Right atrium auricular region (tissue), 2 donors: ENCODE measurements around the gene ASIC2. TPM values are rescaled to one million over a fixed set of nuclear protein-coding genes. Genes with fewer than 3 reads are reported as not detected.

Source experiments
- DNase-seq: peaks from one replicate; pipeline ENCODE4 v3.0.0-alpha.2; 2019; ENCODE audit warnings: low spot score
- H3K27ac ChIP-seq, 2 donors: fragments of 200-600 bp; sonication (generic); 1 replicate in 1 of 2; 2 replicates in 1 of 2; pipeline ENCODE4 v1.5.1; 2016 to 2019
- H3K27me3 ChIP-seq, 2 donors: fragments of 200-600 bp; sonication (generic); one replicate each; pipeline versions ENCODE4 v1.5.1 to v1.6.0; 2017 to 2019
- H3K36me3 ChIP-seq: fragments of 200-600 bp; sonication (generic); one replicate; pipeline ENCODE4 v1.5.1; 2016
- H3K4me1 ChIP-seq, 2 donors: fragments of 200-600 bp; sonication (generic); one replicate each; pipeline versions ENCODE4 v1.5.1 to v1.6.0; 2017 to 2019
- H3K4me3 ChIP-seq, 2 donors: fragments of 200-600 bp; sonication (generic); 1 replicate in 1 of 2; 2 replicates in 1 of 2; pipeline ENCODE4 v1.5.1; 2017 to 2019; ENCODE audit warnings: mild to moderate bottlenecking in 1 of 2, moderate library complexity in 1 of 2
- H3K9me3 ChIP-seq, 2 donors: fragments of 200-600 bp; sonication (generic); one replicate each; pipeline ENCODE4 v1.5.1; 2019
- total RNA-seq, 2 donors: library from RNA; depleted of rRNA; stranded (reverse); fragments of >200 nt; gene quantifications; one replicate each; pipeline ENCODE4 v1.1.0, GENCODE V29; 2016
- TF ChIP-seq, protein P1 (sequence below), 2 donors: fragments of 200-600 bp; sonication (generic); IDR thresholded peaks; one replicate each; pipeline ENCODE4 v1.5.1; 2019; ENCODE audit warnings: antibody characterized with exemption in 2 of 2

The ASIC2 gene
- total RNA-seq, 2 donors from 2014 or later: 0.75 TPM; not detected in 1

DNA sequence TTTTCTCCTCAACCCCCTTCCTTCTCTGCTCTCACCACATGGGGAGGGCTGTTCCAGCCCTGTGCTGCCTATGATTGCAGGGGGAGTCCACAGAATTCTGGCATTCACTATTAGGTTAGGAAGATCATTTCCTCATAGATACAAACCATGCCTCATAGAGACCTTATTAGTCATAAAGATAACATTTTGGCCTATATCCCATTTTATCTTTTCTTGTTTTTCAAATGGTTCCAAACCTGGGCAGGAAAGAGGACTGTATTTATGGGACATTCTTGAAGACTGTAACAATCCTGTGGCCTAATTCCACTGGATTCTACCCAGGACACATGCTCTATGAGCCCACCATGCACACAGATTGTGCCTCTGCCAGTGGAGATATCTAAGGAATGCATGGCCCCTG, 51.7 kb downstream of the ASIC2 start:
- Histone ChIP-seq H3K4me1 (no peaks in the 10 kb centered on the region), H3K27ac (no peak overlapping the region), H3K4me3 (no peak overlapping the region), H3K36me3 (no peaks in the 10 kb centered on the region), H3K27me3 (no peaks in the 10 kb centered on the region), H3K9me3 (no peaks in the 10 kb centered on the region)
- TF ChIP-seq, protein P1, sequence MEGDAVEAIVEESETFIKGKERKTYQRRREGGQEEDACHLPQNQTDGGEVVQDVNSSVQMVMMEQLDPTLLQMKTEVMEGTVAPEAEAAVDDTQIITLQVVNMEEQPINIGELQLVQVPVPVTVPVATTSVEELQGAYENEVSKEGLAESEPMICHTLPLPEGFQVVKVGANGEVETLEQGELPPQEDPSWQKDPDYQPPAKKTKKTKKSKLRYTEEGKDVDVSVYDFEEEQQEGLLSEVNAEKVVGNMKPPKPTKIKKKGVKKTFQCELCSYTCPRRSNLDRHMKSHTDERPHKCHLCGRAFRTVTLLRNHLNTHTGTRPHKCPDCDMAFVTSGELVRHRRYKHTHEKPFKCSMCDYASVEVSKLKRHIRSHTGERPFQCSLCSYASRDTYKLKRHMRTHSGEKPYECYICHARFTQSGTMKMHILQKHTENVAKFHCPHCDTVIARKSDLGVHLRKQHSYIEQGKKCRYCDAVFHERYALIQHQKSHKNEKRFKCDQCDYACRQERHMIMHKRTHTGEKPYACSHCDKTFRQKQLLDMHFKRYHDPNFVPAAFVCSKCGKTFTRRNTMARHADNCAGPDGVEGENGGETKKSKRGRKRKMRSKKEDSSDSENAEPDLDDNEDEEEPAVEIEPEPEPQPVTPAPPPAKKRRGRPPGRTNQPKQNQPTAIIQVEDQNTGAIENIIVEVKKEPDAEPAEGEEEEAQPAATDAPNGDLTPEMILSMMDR (IDR thresholded peaks at IDR 0.05): no peak
- no peak for DNase-seq

DNA sequence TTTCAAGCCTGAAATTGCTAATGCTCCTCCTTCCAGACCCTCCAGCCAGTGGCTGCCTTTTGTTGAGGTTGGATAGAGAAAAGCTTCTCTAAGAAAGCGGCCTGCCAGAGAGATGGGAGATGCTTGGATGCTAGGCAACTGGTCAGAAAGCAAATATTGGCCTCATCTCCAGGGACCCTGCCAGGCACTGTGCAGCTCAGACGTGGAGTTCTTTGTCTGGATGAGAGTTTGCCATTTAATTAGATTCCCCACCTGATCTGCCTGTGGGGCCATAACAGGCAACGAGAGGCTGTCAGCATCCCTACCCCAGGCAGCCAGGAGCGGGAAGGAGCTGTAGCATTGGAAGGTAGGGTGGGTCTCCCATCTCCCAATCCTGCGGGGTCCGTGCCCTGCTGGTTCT, 52.7 kb downstream of the ASIC2 start:
- H3K27me3 ChIP-seq: no peaks in the 10 kb centered on the region
- DNase-seq: no peak
- TF ChIP-seq, protein P1 (IDR thresholded peaks at IDR 0.05): no peak

DNA sequence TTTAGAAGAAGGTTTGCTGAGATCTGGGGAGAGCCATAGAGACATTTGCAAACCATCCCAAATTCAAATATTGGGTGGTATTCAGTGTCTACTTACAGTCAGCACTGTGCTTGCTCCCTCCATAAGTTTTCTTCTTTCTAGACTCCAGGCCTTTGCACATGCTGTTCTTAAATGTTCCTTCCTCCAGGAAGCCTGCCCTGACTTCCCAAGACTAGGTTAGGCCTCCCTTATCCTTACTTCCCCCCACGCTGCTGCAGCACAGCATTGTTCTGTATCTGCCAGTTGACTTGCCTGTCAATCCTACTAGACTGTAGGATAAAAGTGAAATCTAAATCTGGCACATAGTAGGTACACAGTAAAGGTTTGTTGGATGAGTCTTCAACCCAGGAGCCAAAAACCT, 53.4 kb downstream of the ASIC2 start:
- TF ChIP-seq, protein P1 (IDR thresholded peaks at IDR 0.05): no peak
- Histone ChIP-seq H3K27me3 (no peaks in the 10 kb centered on the region), H3K4me1 (peaks cover 0 to 11% of the 10 kb centered on the region in 2 donors), H3K9me3 (no peaks in the 10 kb centered on the region), H3K27ac (no peak overlapping the region), H3K4me3 (no peak overlapping the region), H3K36me3 (no peaks in the 10 kb centered on the region)
- no peak for DNase-seq

More for the DNA sequence above, 52.7 kb downstream of the ASIC2 start:
- Histone ChIP-seq H3K4me1 (peaks cover 0 to 4% of the 10 kb centered on the region in 2 donors), H3K36me3 (no peaks in the 10 kb centered on the region), H3K9me3 (no peaks in the 10 kb centered on the region), H3K27ac (no peak overlapping the region), H3K4me3 (no peak overlapping the region)

DNA sequence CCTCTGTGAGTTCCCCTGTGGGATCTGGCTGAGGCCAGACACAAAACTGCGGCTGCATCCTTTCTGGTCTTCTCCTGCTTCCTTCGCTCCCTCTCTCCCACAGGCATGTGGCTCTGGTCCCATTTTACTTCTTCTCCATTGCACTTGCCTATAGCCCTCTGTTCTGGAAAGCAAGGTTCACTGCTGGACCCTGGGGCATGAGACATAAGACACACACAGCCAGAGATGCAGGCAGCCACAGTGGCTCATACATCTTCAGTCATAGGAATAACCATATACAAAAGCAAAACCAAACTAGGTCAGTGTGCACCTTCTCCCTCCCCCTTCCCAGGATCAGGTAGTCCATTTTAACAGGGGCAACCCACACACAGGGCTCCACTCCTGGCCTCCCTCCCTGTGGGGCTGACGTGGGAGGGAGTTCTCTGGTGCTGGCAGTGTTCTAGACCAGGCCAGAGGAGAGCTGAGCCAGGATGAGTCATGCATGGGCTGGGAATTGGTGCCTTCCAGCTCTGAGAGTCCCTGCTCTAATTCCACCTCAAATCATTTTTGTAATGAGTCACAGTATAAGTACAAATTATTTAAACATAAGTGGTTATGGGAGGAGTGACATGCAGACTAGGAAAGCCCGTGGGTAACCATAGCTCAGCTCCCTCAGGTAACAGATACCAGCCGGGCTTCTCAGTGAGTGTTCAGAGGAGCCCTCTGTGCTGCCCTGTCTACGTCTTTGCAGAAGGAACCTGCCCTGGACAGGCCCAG, 58.0 kb downstream of the ASIC2 start:
- Histone ChIP-seq H3K27ac (no peak overlapping the region), H3K27me3 (no peaks in the 10 kb centered on the region), H3K4me1 (peaks cover 0 to 23% of the 10 kb centered on the region in 2 donors), H3K36me3 (no peaks in the 10 kb centered on the region), H3K4me3 (no peak overlapping the region), H3K9me3 (no peaks in the 10 kb centered on the region)
- peak; percentile 74 for DNase-seq
- TF ChIP-seq, protein P1 (IDR thresholded peaks at IDR 0.05): no peak

DNA sequence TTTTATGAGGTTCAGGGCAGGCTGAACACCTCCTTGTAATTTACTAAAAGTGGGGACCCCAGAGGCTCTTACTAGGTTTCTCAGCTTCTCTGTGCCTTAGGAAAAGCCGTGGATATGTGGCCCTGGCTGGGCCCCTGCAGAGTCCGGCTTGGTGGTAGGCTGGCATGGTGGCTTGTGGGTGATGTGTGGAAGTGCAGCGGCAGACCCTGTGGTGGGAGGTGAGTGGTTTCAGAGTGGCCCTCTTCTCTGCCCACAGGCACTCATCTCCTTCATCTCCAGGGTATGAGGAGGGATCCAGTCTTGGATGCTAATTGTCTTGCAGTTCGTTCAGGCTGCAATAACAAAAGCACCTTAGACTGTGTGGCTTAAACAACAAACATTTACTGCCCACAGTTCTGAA, 58.9 kb downstream of the ASIC2 start:
- no peak for DNase-seq
- H3K36me3 ChIP-seq: no peaks in the 10 kb centered on the region
- no peak overlapping the region for H3K27ac ChIP-seq
- H3K4me1 ChIP-seq: peaks cover 0 to 23% of the 10 kb centered on the region in 2 donors
- TF ChIP-seq, protein P1 (IDR thresholded peaks at IDR 0.05): no peak
- no peak overlapping the region for H3K4me3 ChIP-seq
- no peaks in the 10 kb centered on the region for H3K27me3 ChIP-seq
- H3K9me3 ChIP-seq: no peaks in the 10 kb centered on the region

DNA sequence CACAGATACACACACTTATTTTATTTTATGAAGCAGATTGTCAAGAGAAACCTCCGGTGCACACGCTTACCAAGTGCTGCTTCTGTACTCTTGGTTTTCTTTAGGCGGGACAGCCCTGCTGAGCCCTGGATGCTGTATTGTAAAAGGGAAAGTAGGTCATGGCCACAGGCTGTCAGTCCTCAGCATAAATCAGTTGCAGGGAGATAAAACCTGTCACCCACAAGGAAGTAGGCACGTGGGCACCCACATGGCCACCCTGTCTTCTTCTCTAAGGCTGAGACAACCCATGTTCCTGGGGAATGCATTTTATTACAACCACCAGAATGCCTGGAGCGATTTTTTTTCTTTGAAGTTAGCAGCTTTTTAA, 59.3 kb downstream of the ASIC2 start:
- TF ChIP-seq, protein P1 (IDR thresholded peaks at IDR 0.05): no peak
- Histone ChIP-seq H3K9me3 (no peaks in the 10 kb centered on the region), H3K4me3 (no peak overlapping the region), H3K27me3 (no peaks in the 10 kb centered on the region), H3K27ac (no peak overlapping the region), H3K36me3 (no peaks in the 10 kb centered on the region), H3K4me1 (peaks cover 0 to 23% of the 10 kb centered on the region in 2 donors)
- DNase-seq: peak; percentile 64
